SH-SY5Y (cell line): ENCODE data around the gene PSEN2.

Source experiments
- GATA2 ChIP-seq: IDR thresholded peaks from 2 replicates; pipeline ENCODE4 v1.6.1; 2011; ENCODE audit warnings: mild to moderate bottlenecking, low read depth, low read length
- GATA3 ChIP-seq: IDR thresholded peaks from 2 replicates; pipeline ENCODE4 v1.6.1; 2011; ENCODE audit warnings: low read depth, mild to moderate bottlenecking, low read length, moderate library complexity

GRCh38 chr1:226827968-226828513, 42.4 kb upstream of the PSEN2 start:
- TF ChIP-seq GATA2 (no peak), GATA3 (no peak)
